ENCODE results near the gene HEATR9. TPM values are rescaled to one million over a fixed set of nuclear protein-coding genes. Genes with fewer than 3 reads are reported as not detected.

HEATR9 gene
- total and polyA plus RNA-seq, 5 donors from 2014 or later: not detected

GRCh38 chr17:35846055-35846809 is 22.5 kb downstream of the HEATR9 start:
- Mint-ChIP-seq H3K27ac (peak overlapping the region in 2 of 3 donors; percentile 15 to 27), H3K9me3 (peaks cover 0 to 2% (median 0%) of the 10 kb centered on the region in 7 donors), H3K4me3 (no peak overlapping the region), H3K27me3 (no peaks in the 10 kb centered on the region), H3K4me1 (peaks cover 0 to 8% (median 4%) of the 10 kb centered on the region in 4 donors), H3K36me3 (peaks cover 49% of the 10 kb centered on the region)
- H3K9me3 ChIP-seq (ENCODE audit: control insufficient read depth in 2 of 2, low read length in 2 of 2): no peaks in the 10 kb centered on the region
- DNase-seq (no peak), ATAC-seq (ENCODE audit: low read depth in 2 of 2) (no peak)
- H3K4me3 ChIP-seq (ENCODE audit: low read depth, low read length): no peak overlapping the region
- no peak overlapping the region for H3K27ac ChIP-seq (ENCODE audit: insufficient read depth, low read length, poor library complexity, severe bottlenecking)
- no peaks in the 10 kb centered on the region for H3K27me3 ChIP-seq (ENCODE audit: control insufficient read depth, insufficient read depth, low read length)
- peaks cover 81% of the 10 kb centered on the region for H3K36me3 ChIP-seq (ENCODE audit: control insufficient read depth, insufficient read depth, low read length)
- H3K4me1 ChIP-seq (ENCODE audit: control insufficient read depth, insufficient read depth, low read length, poor library complexity, severe bottlenecking): no peaks in the 10 kb centered on the region

- Histone ChIP-seq H3K4me1 (ENCODE audit: control insufficient read depth, insufficient read depth, low read length, poor library complexity, severe bottlenecking) (no peaks in the 10 kb centered on the region), H3K36me3 (ENCODE audit: control insufficient read depth, insufficient read depth, low read length) (peaks cover 89% of the 10 kb centered on the region), H3K4me3 (ENCODE audit: low read depth, low read length) (no peak overlapping the region), H3K27me3 (ENCODE audit: control insufficient read depth, insufficient read depth, low read length) (no peaks in the 10 kb centered on the region), H3K27ac (ENCODE audit: insufficient read depth, low read length, poor library complexity, severe bottlenecking) (no peak overlapping the region), H3K9me3 (ENCODE audit: control insufficient read depth in 2 of 2, low read length in 2 of 2) (no peaks in the 10 kb centered on the region)
- H3K9me3 Mint-ChIP-seq: peaks cover 0 to 2% (median 0%) of the 10 kb centered on the region in 7 donors
- H3K4me1 Mint-ChIP-seq: peaks cover 0 to 3% (median 1%) of the 10 kb centered on the region in 4 donors
- DNase-seq: no peak
- no peaks in the 10 kb centered on the region for H3K27me3 Mint-ChIP-seq
- peaks cover 47% of the 10 kb centered on the region for H3K36me3 Mint-ChIP-seq
- ATAC-seq (ENCODE audit: low read depth in 2 of 2): no peak
- no peak overlapping the region for H3K4me3 Mint-ChIP-seq
- peak overlapping the region in 1 of 3 donors; percentile 24 for H3K27ac Mint-ChIP-seq
These were observed 24.1 kb downstream of the HEATR9 start for GRCh38 chr17:35844547-35844946.

- H3K27me3 Mint-ChIP-seq: no peaks in the 10 kb centered on the region
- H3K4me3 Mint-ChIP-seq: no peak overlapping the region
- peaks cover 0 to 3% (median 0%) of the 10 kb centered on the region in 4 donors for H3K4me1 Mint-ChIP-seq
- H3K27ac Mint-ChIP-seq: peak overlapping the region in 1 of 3 donors; percentile 59
- Histone ChIP-seq H3K9me3 (ENCODE audit: control insufficient read depth in 2 of 2, low read length in 2 of 2) (no peaks in the 10 kb centered on the region), H3K27me3 (ENCODE audit: control insufficient read depth, insufficient read depth, low read length) (no peaks in the 10 kb centered on the region), H3K4me3 (ENCODE audit: low read depth, low read length) (no peak overlapping the region), H3K36me3 (ENCODE audit: control insufficient read depth, insufficient read depth, low read length) (peaks cover 91% of the 10 kb centered on the region), H3K27ac (ENCODE audit: insufficient read depth, low read length, poor library complexity, severe bottlenecking) (no peak overlapping the region), H3K4me1 (ENCODE audit: control insufficient read depth, insufficient read depth, low read length, poor library complexity, severe bottlenecking) (no peaks in the 10 kb centered on the region)
- peaks cover 0 to 2% (median 0%) of the 10 kb centered on the region in 7 donors for H3K9me3 Mint-ChIP-seq
- DNase-seq (no peak), ATAC-seq (ENCODE audit: low read depth in 2 of 2) (no peak)
- H3K36me3 Mint-ChIP-seq: peaks cover 47% of the 10 kb centered on the region
These were observed 25.0 kb downstream of the HEATR9 start for GRCh38 chr17:35843698-35844097.

GRCh38 chr17:35842239-35842638 is 26.5 kb downstream of the HEATR9 start:
- DNase-seq (no peak), ATAC-seq (ENCODE audit: low read depth in 2 of 2) (no peak)
- Histone ChIP-seq H3K36me3 (ENCODE audit: control insufficient read depth, insufficient read depth, low read length) (peaks cover 93% of the 10 kb centered on the region), H3K4me3 (ENCODE audit: low read depth, low read length) (no peak overlapping the region), H3K27ac (ENCODE audit: insufficient read depth, low read length, poor library complexity, severe bottlenecking) (no peak overlapping the region), H3K27me3 (ENCODE audit: control insufficient read depth, insufficient read depth, low read length) (no peaks in the 10 kb centered on the region), H3K9me3 (ENCODE audit: control insufficient read depth in 2 of 2, low read length in 2 of 2) (no peaks in the 10 kb centered on the region), H3K4me1 (ENCODE audit: control insufficient read depth, insufficient read depth, low read length, poor library complexity, severe bottlenecking) (no peaks in the 10 kb centered on the region)
- Mint-ChIP-seq H3K36me3 (peaks cover 44% of the 10 kb centered on the region), H3K27me3 (no peaks in the 10 kb centered on the region), H3K4me3 (no peak overlapping the region), H3K4me1 (peaks cover 0 to 1% (median 0%) of the 10 kb centered on the region in 4 donors), H3K9me3 (peaks cover 0 to 2% (median 0%) of the 10 kb centered on the region in 7 donors), H3K27ac (no peak overlapping the region)

GRCh38 chr17:35841505-35841904 is 27.2 kb downstream of the HEATR9 start:
- ATAC-seq (ENCODE audit: low read depth in 2 of 2) (no peak), DNase-seq (no peak)
- Mint-ChIP-seq H3K27me3 (no peaks in the 10 kb centered on the region), H3K36me3 (peaks cover 44% of the 10 kb centered on the region), H3K9me3 (peaks cover 0 to 2% (median 0%) of the 10 kb centered on the region in 7 donors), H3K27ac (no peak overlapping the region), H3K4me3 (no peak overlapping the region), H3K4me1 (peaks cover 0 to 1% (median 0%) of the 10 kb centered on the region in 4 donors)
- Histone ChIP-seq H3K36me3 (ENCODE audit: control insufficient read depth, insufficient read depth, low read length) (peaks cover 92% of the 10 kb centered on the region), H3K27ac (ENCODE audit: insufficient read depth, low read length, poor library complexity, severe bottlenecking) (no peak overlapping the region), H3K4me1 (ENCODE audit: control insufficient read depth, insufficient read depth, low read length, poor library complexity, severe bottlenecking) (no peaks in the 10 kb centered on the region), H3K4me3 (ENCODE audit: low read depth, low read length) (no peak overlapping the region), H3K27me3 (ENCODE audit: control insufficient read depth, insufficient read depth, low read length) (no peaks in the 10 kb centered on the region), H3K9me3 (ENCODE audit: control insufficient read depth in 2 of 2, low read length in 2 of 2) (no peaks in the 10 kb centered on the region)

GRCh38 chr17:35841101-35841500 is 27.6 kb downstream of the HEATR9 start:
- H3K9me3 Mint-ChIP-seq: peaks cover 0 to 2% (median 0%) of the 10 kb centered on the region in 7 donors
- Histone ChIP-seq H3K36me3 (ENCODE audit: control insufficient read depth, insufficient read depth, low read length) (peaks cover 93% of the 10 kb centered on the region), H3K4me1 (ENCODE audit: control insufficient read depth, insufficient read depth, low read length, poor library complexity, severe bottlenecking) (no peaks in the 10 kb centered on the region), H3K27me3 (ENCODE audit: control insufficient read depth, insufficient read depth, low read length) (no peaks in the 10 kb centered on the region), H3K4me3 (ENCODE audit: low read depth, low read length) (no peak overlapping the region), H3K9me3 (ENCODE audit: control insufficient read depth in 2 of 2, low read length in 2 of 2) (no peaks in the 10 kb centered on the region), H3K27ac (ENCODE audit: insufficient read depth, low read length, poor library complexity, severe bottlenecking) (no peak overlapping the region)
- DNase-seq (no peak), ATAC-seq (ENCODE audit: low read depth in 2 of 2) (no peak)
- peaks cover 0 to 4% (median under 1%) of the 10 kb centered on the region in 4 donors for H3K4me1 Mint-ChIP-seq
- no peak overlapping the region for H3K27ac Mint-ChIP-seq
- H3K36me3 Mint-ChIP-seq: peaks cover 44% of the 10 kb centered on the region
- H3K4me3 Mint-ChIP-seq: no peak overlapping the region
- H3K27me3 Mint-ChIP-seq: no peaks in the 10 kb centered on the region

GRCh38 chr17:35825206-35825605 is 43.5 kb downstream of the HEATR9 start:
- no peaks in the 10 kb centered on the region for H3K27me3 ChIP-seq (ENCODE audit: control insufficient read depth, insufficient read depth, low read length)
- no peaks in the 10 kb centered on the region for H3K27me3 Mint-ChIP-seq
- no peaks in the 10 kb centered on the region for H3K4me1 ChIP-seq (ENCODE audit: control insufficient read depth, insufficient read depth, low read length, poor library complexity, severe bottlenecking)
- peaks cover 42% of the 10 kb centered on the region for H3K36me3 Mint-ChIP-seq
- H3K4me3 Mint-ChIP-seq: no peak overlapping the region
- no peak for ATAC-seq (ENCODE audit: low read depth in 2 of 2)
- no peak overlapping the region for H3K4me3 ChIP-seq (ENCODE audit: low read depth, low read length)
- no peaks in the 10 kb centered on the region for H3K9me3 Mint-ChIP-seq
- DNase-seq: no peak
- H3K4me1 Mint-ChIP-seq: peaks cover 6 to 29% (median 11%) of the 10 kb centered on the region in 4 donors
- H3K9me3 ChIP-seq (ENCODE audit: control insufficient read depth in 2 of 2, low read length in 2 of 2): no peaks in the 10 kb centered on the region
- H3K27ac ChIP-seq (ENCODE audit: insufficient read depth, low read length, poor library complexity, severe bottlenecking): no peak overlapping the region
- H3K36me3 ChIP-seq (ENCODE audit: control insufficient read depth, insufficient read depth, low read length): peaks cover 72% of the 10 kb centered on the region
- no peak overlapping the region for H3K27ac Mint-ChIP-seq

- H3K36me3 ChIP-seq (ENCODE audit: control insufficient read depth, insufficient read depth, low read length): peaks cover 90% of the 10 kb centered on the region
- Mint-ChIP-seq H3K27me3 (no peaks in the 10 kb centered on the region), H3K4me3 (no peak overlapping the region), H3K4me1 (peaks cover 14 to 44% (median 30%) of the 10 kb centered on the region in 4 donors), H3K9me3 (no peaks in the 10 kb centered on the region), H3K36me3 (peaks cover 54% of the 10 kb centered on the region), H3K27ac (no peak overlapping the region)
- no peaks in the 10 kb centered on the region for H3K9me3 ChIP-seq (ENCODE audit: control insufficient read depth in 2 of 2, low read length in 2 of 2)
- H3K27ac ChIP-seq (ENCODE audit: insufficient read depth, low read length, poor library complexity, severe bottlenecking): no peak overlapping the region
- ATAC-seq (ENCODE audit: low read depth in 2 of 2) (no peak), DNase-seq (no peak)
- no peaks in the 10 kb centered on the region for H3K27me3 ChIP-seq (ENCODE audit: control insufficient read depth, insufficient read depth, low read length)
- H3K4me3 ChIP-seq (ENCODE audit: low read depth, low read length): no peak overlapping the region
- peaks cover 7% of the 10 kb centered on the region for H3K4me1 ChIP-seq (ENCODE audit: control insufficient read depth, insufficient read depth, low read length, poor library complexity, severe bottlenecking)
These were observed 47.4 kb downstream of the HEATR9 start for GRCh38 chr17:35821308-35821707.
